Measurements from ENCODE around the gene TKT.

Gene TKT

GRCh38 chr3:53288214-53288613 is 32.4 kb upstream of the TKT start:
- no peak for TF ChIP-seq CTCF (IDR thresholded peaks at IDR 0.05)

- no peak for TF ChIP-seq CTCF (IDR thresholded peaks at IDR 0.05)
Measured at GRCh38 chr3:53287131-53287629, 31.4 kb upstream of the TKT start.

GRCh38 chr3:53286727-53287126 is 30.9 kb upstream of the TKT start:
- TF ChIP-seq CTCF (IDR thresholded peaks at IDR 0.05): no peak

GRCh38 chr3:53282581-53282980 is 26.8 kb upstream of the TKT start:
- TF ChIP-seq CTCF (IDR thresholded peaks at IDR 0.05): no peak

GRCh38 chr3:53278667-53279066 is 22.8 kb upstream of the TKT start:
- TF ChIP-seq CTCF (IDR thresholded peaks at IDR 0.05): no peak

- no peak for TF ChIP-seq CTCF (IDR thresholded peaks at IDR 0.05)
Measured at GRCh38 chr3:53274938-53275605, 19.2 kb upstream of the TKT start.

GRCh38 chr3:53273146-53273670 is 17.4 kb upstream of the TKT start:
- TF ChIP-seq CTCF (IDR thresholded peaks at IDR 0.05): no peak
